ENCODE data around the gene INCA1.

Gene INCA1

DNA sequence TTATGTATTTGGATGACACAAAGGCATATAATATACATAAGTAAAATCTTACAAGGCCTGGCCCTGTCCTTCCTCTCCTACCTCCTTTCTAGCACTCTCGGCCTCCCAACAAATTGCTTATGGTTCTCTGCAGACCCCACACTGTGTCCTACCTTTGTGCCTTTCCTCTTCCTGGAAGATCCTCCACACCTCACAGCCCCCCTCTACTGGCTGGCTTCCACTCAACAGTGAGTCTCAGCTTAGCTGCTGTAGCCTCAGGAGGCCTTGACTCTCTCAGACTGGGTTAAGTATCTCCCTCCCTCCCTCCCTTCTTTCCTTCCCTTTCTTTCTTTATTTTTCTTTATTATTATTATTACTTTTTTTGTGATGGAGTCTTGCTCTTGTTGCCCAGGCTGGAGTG is 46.2 kb upstream of the INCA1 start:
- no peaks in the 10 kb centered on the region for H3K9me2 ChIP-seq (replicated peaks; ENCODE audit: insufficient read depth, low read length)
- no peaks in the 10 kb centered on the region for H3K27me3 ChIP-seq (ENCODE audit: low read length)
- no peak overlapping the region for H2AFZ ChIP-seq (ENCODE audit: low read depth, low read length, severe bottlenecking)
- no peak overlapping the region for H3K4me3 ChIP-seq (ENCODE audit: insufficient read depth, low read length, poor library complexity, severe bottlenecking)
- H3K9ac ChIP-seq (ENCODE audit: low read length): no peak overlapping the region
- no peak overlapping the region for H3K4me2 ChIP-seq (ENCODE audit: low read depth, low read length, poor library complexity, severe bottlenecking)
- H3F3A ChIP-seq (ENCODE audit: insufficient read depth): no peaks in the 10 kb centered on the region
- H3K79me2 ChIP-seq (ENCODE audit: insufficient read depth, low read length): no peaks in the 10 kb centered on the region
- no peak overlapping the region for H3K27ac ChIP-seq (ENCODE audit: low read depth, low read length)
- TF ChIP-seq EZH2phosphoT487 (conservative IDR thresholded peaks at IDR 0.05; ENCODE audit: low read length): no peak
- TF ChIP-seq, protein P1, sequence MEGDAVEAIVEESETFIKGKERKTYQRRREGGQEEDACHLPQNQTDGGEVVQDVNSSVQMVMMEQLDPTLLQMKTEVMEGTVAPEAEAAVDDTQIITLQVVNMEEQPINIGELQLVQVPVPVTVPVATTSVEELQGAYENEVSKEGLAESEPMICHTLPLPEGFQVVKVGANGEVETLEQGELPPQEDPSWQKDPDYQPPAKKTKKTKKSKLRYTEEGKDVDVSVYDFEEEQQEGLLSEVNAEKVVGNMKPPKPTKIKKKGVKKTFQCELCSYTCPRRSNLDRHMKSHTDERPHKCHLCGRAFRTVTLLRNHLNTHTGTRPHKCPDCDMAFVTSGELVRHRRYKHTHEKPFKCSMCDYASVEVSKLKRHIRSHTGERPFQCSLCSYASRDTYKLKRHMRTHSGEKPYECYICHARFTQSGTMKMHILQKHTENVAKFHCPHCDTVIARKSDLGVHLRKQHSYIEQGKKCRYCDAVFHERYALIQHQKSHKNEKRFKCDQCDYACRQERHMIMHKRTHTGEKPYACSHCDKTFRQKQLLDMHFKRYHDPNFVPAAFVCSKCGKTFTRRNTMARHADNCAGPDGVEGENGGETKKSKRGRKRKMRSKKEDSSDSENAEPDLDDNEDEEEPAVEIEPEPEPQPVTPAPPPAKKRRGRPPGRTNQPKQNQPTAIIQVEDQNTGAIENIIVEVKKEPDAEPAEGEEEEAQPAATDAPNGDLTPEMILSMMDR (IDR thresholded peaks at IDR 0.05; ENCODE audit: insufficient read depth, low read length, poor library complexity, severe bottlenecking): no peak
- no peaks in the 10 kb centered on the region for H3K9me3 ChIP-seq (ENCODE audit: insufficient read depth, low read length)
- no peaks in the 10 kb centered on the region for H3K36me3 ChIP-seq (ENCODE audit: low read length)
- H4K20me1 ChIP-seq (ENCODE audit: low read depth, low read length): no peaks in the 10 kb centered on the region

DNA sequence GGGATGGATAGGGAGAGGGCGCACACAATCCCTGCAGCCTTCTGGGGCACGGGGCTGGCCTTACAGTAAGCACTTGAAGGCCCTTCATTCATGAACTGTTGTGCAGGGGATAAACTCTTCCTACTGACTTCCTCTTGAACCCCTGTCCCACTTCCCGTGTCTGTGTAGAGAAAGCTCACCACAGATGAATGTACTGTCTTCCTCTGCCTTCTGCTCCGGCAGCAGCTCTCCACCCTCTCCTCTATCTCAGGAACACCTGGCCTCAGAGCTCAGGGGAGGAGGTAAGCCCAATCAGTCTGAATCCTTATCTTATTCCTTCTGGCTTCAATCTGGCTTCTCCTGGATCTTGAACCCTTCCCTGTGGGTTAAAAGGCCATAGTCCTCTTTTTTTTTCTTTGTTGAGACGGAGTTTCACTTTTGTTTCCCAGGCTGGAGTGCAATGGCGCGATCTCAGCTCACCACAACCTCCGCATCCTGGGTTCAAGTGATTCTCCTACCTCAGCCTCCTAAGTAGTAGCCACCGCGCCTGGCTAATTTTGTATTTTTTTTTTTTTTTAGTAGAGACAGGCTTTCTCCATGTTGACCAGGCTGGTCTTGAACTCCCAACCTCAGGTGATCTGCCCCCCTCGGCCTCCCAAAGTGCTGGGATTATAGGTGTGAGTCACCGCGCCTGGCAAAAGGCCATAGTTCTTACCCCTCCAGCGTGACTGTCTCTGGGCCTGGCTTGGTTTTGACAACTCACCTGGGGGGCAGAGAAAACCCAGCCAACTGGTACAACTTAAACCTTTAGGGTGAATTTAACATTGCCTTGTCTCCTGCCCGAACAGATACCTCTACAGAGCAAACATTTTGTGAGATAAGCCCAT is 45.1 kb upstream of the INCA1 start:
- Histone ChIP-seq H3K27ac (ENCODE audit: low read depth, low read length) (no peak overlapping the region), H4K20me1 (ENCODE audit: low read depth, low read length) (no peaks in the 10 kb centered on the region), H2AFZ (ENCODE audit: low read depth, low read length, severe bottlenecking) (no peak overlapping the region)

DNA sequence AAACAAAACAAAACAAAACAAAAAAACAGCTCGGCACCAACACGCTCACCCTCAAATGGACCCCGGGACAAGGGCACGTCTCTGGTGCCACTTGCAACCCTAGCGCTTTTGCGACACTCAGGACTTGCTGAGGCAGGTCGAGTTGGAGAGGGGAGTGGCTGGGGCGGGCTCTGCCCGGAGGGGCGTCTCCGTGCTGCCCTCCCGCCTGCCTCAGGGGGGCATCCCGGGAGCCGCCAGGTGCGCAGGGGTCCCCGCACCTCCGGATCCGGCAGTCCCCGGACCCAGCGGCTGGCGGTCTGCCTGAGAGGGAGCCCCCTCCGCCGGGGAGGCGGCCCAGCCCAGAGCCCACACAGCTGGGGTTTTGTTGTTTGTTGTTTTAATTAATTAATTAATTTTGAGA is 38.0 kb upstream of the INCA1 start, which contains the start of gene SLC52A1:
Gene SLC52A1 (minus strand): TSS at position 112 of the 400 bp plus-strand sequence. CDS start 820 bp downstream, outside the sequence.
- Histone ChIP-seq H3K27me3 (ENCODE audit: low read length) (no peaks in the 10 kb centered on the region), H3K27ac (ENCODE audit: low read depth, low read length) (no peak within 1 kb of the TSS), H3K79me2 (ENCODE audit: insufficient read depth, low read length) (no peaks in the 10 kb centered on the region), H3K4me2 (ENCODE audit: low read depth, low read length, poor library complexity, severe bottlenecking) (no peak within 1 kb of the TSS), H4K20me1 (ENCODE audit: low read depth, low read length) (no peaks in the 10 kb centered on the region), H3K9ac (ENCODE audit: low read length) (no peak within 1 kb of the TSS), H3F3A (ENCODE audit: insufficient read depth) (peaks cover 5% of the 10 kb centered on the region; the same call in 1 of the 2 replicates), H2AFZ (ENCODE audit: low read depth, low read length, severe bottlenecking) (no peak within 1 kb of the TSS), H3K36me3 (ENCODE audit: low read length) (no peaks in the 10 kb centered on the region), H3K9me2 (replicated peaks; ENCODE audit: insufficient read depth, low read length) (no peaks in the 10 kb centered on the region), H3K4me3 (ENCODE audit: insufficient read depth, low read length, poor library complexity, severe bottlenecking) (no peak within 1 kb of the TSS), H3K9me3 (ENCODE audit: insufficient read depth, low read length) (no peaks in the 10 kb centered on the region)
- TF ChIP-seq, protein P1 (IDR thresholded peaks at IDR 0.05; ENCODE audit: insufficient read depth, low read length, poor library complexity, severe bottlenecking): no peak
- TF ChIP-seq EZH2phosphoT487 (conservative IDR thresholded peaks at IDR 0.05; ENCODE audit: low read length): no peak

More for the DNA sequence above, 45.1 kb upstream of the INCA1 start:
- Histone ChIP-seq H3K4me3 (ENCODE audit: insufficient read depth, low read length, poor library complexity, severe bottlenecking) (no peak overlapping the region), H3K79me2 (ENCODE audit: insufficient read depth, low read length) (no peaks in the 10 kb centered on the region), H3K4me2 (ENCODE audit: low read depth, low read length, poor library complexity, severe bottlenecking) (no peak overlapping the region), H3K9me3 (ENCODE audit: insufficient read depth, low read length) (no peaks in the 10 kb centered on the region), H3K27me3 (ENCODE audit: low read length) (no peaks in the 10 kb centered on the region), H3K9me2 (replicated peaks; ENCODE audit: insufficient read depth, low read length) (no peaks in the 10 kb centered on the region), H3F3A (ENCODE audit: insufficient read depth) (no peaks in the 10 kb centered on the region), H3K36me3 (ENCODE audit: low read length) (no peaks in the 10 kb centered on the region), H3K9ac (ENCODE audit: low read length) (no peak overlapping the region)
- TF ChIP-seq EZH2phosphoT487 (conservative IDR thresholded peaks at IDR 0.05; ENCODE audit: low read length): no peak
- TF ChIP-seq, protein P1 (IDR thresholded peaks at IDR 0.05; ENCODE audit: insufficient read depth, low read length, poor library complexity, severe bottlenecking): no peak
